Neural cell (in vitro differentiated cells): ENCODE data around the gene GRHL1. TPM values are rescaled to one million over a fixed set of nuclear protein-coding genes. Genes with fewer than 3 reads are reported as not detected.

Experiments
- H2AFZ ChIP-seq: fragments of 200-600, 300-800 bp; sonication (generic), shearing (Covaris generic); 2 replicates; pipeline ENCODE4 v1.6.0; 2014; ENCODE audit warnings: low read depth, mild to moderate bottlenecking, antibody characterized with exemption, low read length, moderate library complexity
- H3F3A ChIP-seq: fragments of 200-600 bp; shearing (Covaris generic); 2 replicates; pipeline ENCODE4 v1.6.1; 2016; ENCODE audit warnings: mild to moderate bottlenecking, moderate library complexity, mixed read lengths, antibody characterized with exemption, low read length; ENCODE audit not compliant: insufficient read depth, poor library complexity, severe bottlenecking
- H3K27ac ChIP-seq: fragments of 200-600, 300-800 bp; sonication (generic), shearing (Covaris generic); 2 replicates; pipeline ENCODE4 v1.5.1; 2014; ENCODE audit warnings: mild to moderate bottlenecking, low read length, moderate library complexity
- H3K27me3 ChIP-seq: fragments of 300-800, 200-600 bp; sonication (generic), shearing (Covaris generic); 2 replicates; pipeline ENCODE4 v1.6.0; 2014; ENCODE audit warnings: mild to moderate bottlenecking, low read depth, low read length, moderate library complexity; ENCODE audit not compliant: insufficient read depth
- H3K36me3 ChIP-seq: fragments of 300-800, 200-600 bp; sonication (generic), shearing (Covaris generic); 2 replicates; pipeline ENCODE4 v1.5.1; 2014; ENCODE audit warnings: mild to moderate bottlenecking, antibody characterized with exemption, low read length, moderate library complexity; ENCODE audit not compliant: insufficient read depth
- H3K4me2 ChIP-seq: fragments of 300-800, 200-600 bp; sonication (generic), shearing (Covaris generic); 2 replicates; pipeline ENCODE4 v1.6.0; 2014; ENCODE audit warnings: mild to moderate bottlenecking, low read length
- H3K4me3 ChIP-seq: fragments of 300-800, 200-600 bp; sonication (generic), shearing (Covaris generic); 2 replicates; pipeline ENCODE4 v1.5.1; 2014; ENCODE audit warnings: mild to moderate bottlenecking, low read length, moderate library complexity
- H3K79me2 ChIP-seq: fragments of 200-600 bp; shearing (Covaris generic); replicated peaks from 2 replicates; pipeline ENCODE4 v1.6.0; 2014; ENCODE audit warnings: mild to moderate bottlenecking, low read length, moderate library complexity; ENCODE audit not compliant: insufficient read depth
- H3K9ac ChIP-seq: fragments of 300-800, 200-600 bp; sonication (generic), shearing (Covaris generic); 2 replicates; pipeline ENCODE4 v1.6.1; 2016; ENCODE audit warnings: mild to moderate bottlenecking, low read length, mixed read lengths
- H3K9me2 ChIP-seq: fragments of 200-600 bp; shearing (Covaris generic); 2 replicates; pipeline ENCODE4 v1.6.1; 2016; ENCODE audit warnings: mild to moderate bottlenecking, low read length, mixed read lengths; ENCODE audit not compliant: insufficient read depth
- H3K9me3 ChIP-seq: fragments of 200-600, 300-800 bp; sonication (generic), shearing (Covaris generic); 2 replicates; pipeline ENCODE4 v1.6.1; 2016; ENCODE audit warnings: mild to moderate bottlenecking, mixed run types, low read length, moderate library complexity, mixed read lengths
- H4K20me1 ChIP-seq: fragments of 200-600 bp; shearing (Covaris generic); 2 replicates; pipeline ENCODE4 v1.6.1; 2016; ENCODE audit warnings: mild to moderate bottlenecking, mixed run types; ENCODE audit not compliant: insufficient read depth
- CTCF ChIP-seq: fragments of 450-650 bp; IDR thresholded peaks from 2 replicates; pipeline ENCODE4 v1.5.1; 2014; ENCODE audit warnings: antibody characterized with exemption, mild to moderate bottlenecking, moderate library complexity; ENCODE audit not compliant: poor library complexity, severe bottlenecking
- EP300 ChIP-seq: fragments of 450-650 bp; conservative IDR thresholded peaks from 2 replicates; pipeline ENCODE4 v1.6.1; 2014; ENCODE audit warnings: antibody characterized with exemption, mild to moderate bottlenecking, moderate library complexity; ENCODE audit not compliant: poor library complexity, severe bottlenecking
- EZH2 ChIP-seq: fragments of 200-600, 300-800 bp; shearing (Covaris generic), sonication (generic); IDR thresholded peaks from 2 replicates; pipeline ENCODE4 v1.6.1; 2014; ENCODE audit warnings: antibody characterized with exemption, low read length, borderline replicate concordance, mild to moderate bottlenecking; ENCODE audit not compliant: insufficient read depth, poor library complexity, severe bottlenecking
- MXI1 ChIP-seq: fragments of 450-650 bp; conservative IDR thresholded peaks from 2 replicates; pipeline ENCODE4 v1.6.1; 2014; ENCODE audit warnings: antibody characterized with exemption, mild to moderate bottlenecking; ENCODE audit not compliant: poor library complexity, severe bottlenecking
- POLR2AphosphoS5 ChIP-seq: IDR thresholded peaks from 2 replicates; pipeline ENCODE4 v1.6.1; 2012
- RAD21 ChIP-seq: fragments of 450-650 bp; conservative IDR thresholded peaks from 2 replicates; pipeline ENCODE4 v1.6.1; 2014; ENCODE audit warnings: antibody characterized with exemption, mild to moderate bottlenecking, moderate library complexity
- REST ChIP-seq: IDR thresholded peaks from 2 replicates; pipeline ENCODE4 v1.6.1; 2012; ENCODE audit warnings: borderline replicate concordance
- SMC3 ChIP-seq: fragments of 450-650 bp; conservative IDR thresholded peaks from 2 replicates; pipeline ENCODE4 v1.6.1; 2014; ENCODE audit warnings: antibody characterized with exemption, mild to moderate bottlenecking, moderate library complexity; ENCODE audit not compliant: poor library complexity
- TAF1 ChIP-seq: IDR thresholded peaks from 2 replicates; pipeline ENCODE4 v1.6.1; 2012; ENCODE audit warnings: low read depth
- polyA plus RNA-seq: library from polyadenylated mRNA; depleted of rRNA; stranded (reverse); fragments of >200 nt; gene quantifications from 2 replicates; pipeline ENCODE4 v1.2.3, GENCODE V29; 2014

The GRHL1 gene
- polyA plus RNA-seq, 1 donor from 2014 or later = 26.3 TPM

- H3K4me2 ChIP-seq = no peak overlapping the region
- H4K20me1 ChIP-seq = no peaks in the 10 kb centered on the region
- H3K27me3 ChIP-seq = no peaks in the 10 kb centered on the region
- H3K79me2 ChIP-seq = no peaks in the 10 kb centered on the region
- H2AFZ ChIP-seq = no peak overlapping the region
- H3K36me3 ChIP-seq = no peaks in the 10 kb centered on the region
- TF ChIP-seq TAF1 (no peak), EZH2 (no peak), RAD21 (no peak), MXI1 (no peak), SMC3 (no peak), EP300 (no peak), REST (no peak), POLR2AphosphoS5 (no peak), CTCF (no peak)
- no peak overlapping the region for H3K27ac ChIP-seq
- H3K4me3 ChIP-seq = no peak overlapping the region
- H3K9ac ChIP-seq = no peak overlapping the region
- no peaks in the 10 kb centered on the region for H3K9me2 ChIP-seq
- no peaks in the 10 kb centered on the region for H3F3A ChIP-seq
- H3K9me3 ChIP-seq = no peaks in the 10 kb centered on the region
Measured at GRCh38 chr2:10027660-10028330, 76.3 kb downstream of the GRHL1 start.

- Histone ChIP-seq H4K20me1 (no peaks in the 10 kb centered on the region), H3K27me3 (no peaks in the 10 kb centered on the region), H3K79me2 (no peaks in the 10 kb centered on the region), H3K9ac (no peak overlapping the region), H3K9me2 (no peaks in the 10 kb centered on the region), H3F3A (no peaks in the 10 kb centered on the region), H2AFZ (no peak overlapping the region), H3K4me3 (no peak overlapping the region), H3K4me2 (no peak overlapping the region), H3K27ac (no peak overlapping the region), H3K36me3 (no peaks in the 10 kb centered on the region), H3K9me3 (no peaks in the 10 kb centered on the region)
- TF ChIP-seq EP300 = no peak
- no peak for TF ChIP-seq RAD21
- TF ChIP-seq EZH2 = no peak
- no peak for TF ChIP-seq SMC3
- TF ChIP-seq TAF1 = no peak
- no peak for TF ChIP-seq CTCF
- no peak for TF ChIP-seq MXI1
- TF ChIP-seq POLR2AphosphoS5 = no peak
- no peak for TF ChIP-seq REST
Measured at GRCh38 chr2:10028407-10028987, 77.0 kb downstream of the GRHL1 start.
